A549 treated with Hydrocortisone at 1 μM for 4 hours (cell line): Measurements from ENCODE around the gene B4GALT5. TPM values are rescaled to one million over a fixed set of nuclear protein-coding genes. Genes with fewer than 3 reads are reported as not detected.

Experiments
- total RNA-seq: library from RNA; stranded (reverse); fragments of 200-300 nt; extraction: Qiagen RNA extraction; gene quantifications from 5 replicates; pipeline ENCODE4 v1.2.3, GENCODE V29; 2022

The B4GALT5 gene
- 50.1 to 74.6 TPM (median 64.5 TPM) in 5 replicates for total RNA-seq

GRCh38 chr20:49713753-49714712, at the start of gene B4GALT5:
Gene B4GALT5 (minus strand): TSS chr20:49713878. CDS start chr20:49713690, 188 bp downstream.

Other genes starting within 250 kb of the B4GALT5 start
- 2.6 to 3.9 TPM (median 3.1 TPM) in 5 replicates for gene KCNB1, start 231.2 kb downstream of the B4GALT5 start, total RNA-seq
- gene PTGIS, start 145.7 kb downstream of the B4GALT5 start, total RNA-seq: 0.02 to 0.07 TPM (median 0.05 TPM) in 3 of 5 replicates, not detected in the others
- 8.2 to 9.5 TPM (median 9.0 TPM) in 5 replicates for gene SLC9A8, start 99.0 kb upstream of the B4GALT5 start, total RNA-seq
- gene SPATA2, start 201.7 kb upstream of the B4GALT5 start, total RNA-seq: 7.2 to 8.1 TPM (median 7.6 TPM) in 5 replicates
- 58.1 to 62.1 TPM (median 59.1 TPM) in 5 replicates for gene RNF114, start 222.5 kb upstream of the B4GALT5 start, total RNA-seq